BE2C (cell line): Measurements from ENCODE around the gene TARS2.

Source experiments
- DNase-seq: peaks from one replicate; pipeline ENCODE4 v3.0.0-alpha.2; 2020
- H3K27me3 ChIP-seq: fragments of 250-450 bp; sonication (Bioruptor Pico); 2 replicates; pipeline ENCODE4 v1.5.1; 2020; ENCODE audit warnings: mild to moderate bottlenecking
- H3K36me3 ChIP-seq: fragments of 250-450 bp; sonication (Bioruptor Pico); 2 replicates; pipeline ENCODE4 v1.5.1; 2020; ENCODE audit warnings: mild to moderate bottlenecking
- H3K4me1 ChIP-seq: fragments of 250-450 bp; sonication (Bioruptor Pico); 2 replicates; pipeline ENCODE4 v1.5.1; 2020
- H3K4me3 ChIP-seq: 2 replicates; pipeline ENCODE4 v1.5.1; 2011; ENCODE audit warnings: low read depth, low read length
- H3K9me3 ChIP-seq: fragments of 250-450 bp; sonication (Bioruptor Pico); 2 replicates; pipeline ENCODE4 v1.5.1; 2020
- TF ChIP-seq, protein P1 (sequence below): IDR thresholded peaks from 2 replicates; pipeline ENCODE4 v1.5.1; 2012; ENCODE audit warnings: mild to moderate bottlenecking, low read depth, low read length

TARS2 gene

DNA sequence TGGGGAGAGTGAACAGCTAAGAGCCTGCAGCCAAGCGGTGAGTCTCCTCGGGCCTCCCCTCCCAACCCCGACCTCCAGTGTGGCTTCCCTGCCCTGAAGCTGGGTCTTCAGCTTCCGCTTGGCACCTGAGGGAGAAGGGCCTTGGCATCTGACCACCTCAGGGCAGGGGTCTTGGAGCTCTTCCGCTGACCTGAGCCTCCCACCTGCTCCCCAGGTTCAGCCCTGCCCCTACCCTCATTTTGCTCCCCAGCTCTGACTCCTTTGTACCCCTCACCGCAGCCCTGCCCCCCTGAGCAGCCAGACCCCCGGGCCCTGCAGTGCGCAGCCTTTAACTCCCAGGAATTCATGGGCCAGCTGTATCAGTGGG lies 66.8 kb downstream of the TARS2 start:
- Histone ChIP-seq H3K4me3 (no peak overlapping the region), H3K27me3 (no peaks in the 10 kb centered on the region), H3K36me3 (no peaks in the 10 kb centered on the region), H3K4me1 (peaks cover 8% of the 10 kb centered on the region), H3K9me3 (no peaks in the 10 kb centered on the region)
- no peak for DNase-seq
- TF ChIP-seq, protein P1, sequence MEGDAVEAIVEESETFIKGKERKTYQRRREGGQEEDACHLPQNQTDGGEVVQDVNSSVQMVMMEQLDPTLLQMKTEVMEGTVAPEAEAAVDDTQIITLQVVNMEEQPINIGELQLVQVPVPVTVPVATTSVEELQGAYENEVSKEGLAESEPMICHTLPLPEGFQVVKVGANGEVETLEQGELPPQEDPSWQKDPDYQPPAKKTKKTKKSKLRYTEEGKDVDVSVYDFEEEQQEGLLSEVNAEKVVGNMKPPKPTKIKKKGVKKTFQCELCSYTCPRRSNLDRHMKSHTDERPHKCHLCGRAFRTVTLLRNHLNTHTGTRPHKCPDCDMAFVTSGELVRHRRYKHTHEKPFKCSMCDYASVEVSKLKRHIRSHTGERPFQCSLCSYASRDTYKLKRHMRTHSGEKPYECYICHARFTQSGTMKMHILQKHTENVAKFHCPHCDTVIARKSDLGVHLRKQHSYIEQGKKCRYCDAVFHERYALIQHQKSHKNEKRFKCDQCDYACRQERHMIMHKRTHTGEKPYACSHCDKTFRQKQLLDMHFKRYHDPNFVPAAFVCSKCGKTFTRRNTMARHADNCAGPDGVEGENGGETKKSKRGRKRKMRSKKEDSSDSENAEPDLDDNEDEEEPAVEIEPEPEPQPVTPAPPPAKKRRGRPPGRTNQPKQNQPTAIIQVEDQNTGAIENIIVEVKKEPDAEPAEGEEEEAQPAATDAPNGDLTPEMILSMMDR, result no peak

DNA sequence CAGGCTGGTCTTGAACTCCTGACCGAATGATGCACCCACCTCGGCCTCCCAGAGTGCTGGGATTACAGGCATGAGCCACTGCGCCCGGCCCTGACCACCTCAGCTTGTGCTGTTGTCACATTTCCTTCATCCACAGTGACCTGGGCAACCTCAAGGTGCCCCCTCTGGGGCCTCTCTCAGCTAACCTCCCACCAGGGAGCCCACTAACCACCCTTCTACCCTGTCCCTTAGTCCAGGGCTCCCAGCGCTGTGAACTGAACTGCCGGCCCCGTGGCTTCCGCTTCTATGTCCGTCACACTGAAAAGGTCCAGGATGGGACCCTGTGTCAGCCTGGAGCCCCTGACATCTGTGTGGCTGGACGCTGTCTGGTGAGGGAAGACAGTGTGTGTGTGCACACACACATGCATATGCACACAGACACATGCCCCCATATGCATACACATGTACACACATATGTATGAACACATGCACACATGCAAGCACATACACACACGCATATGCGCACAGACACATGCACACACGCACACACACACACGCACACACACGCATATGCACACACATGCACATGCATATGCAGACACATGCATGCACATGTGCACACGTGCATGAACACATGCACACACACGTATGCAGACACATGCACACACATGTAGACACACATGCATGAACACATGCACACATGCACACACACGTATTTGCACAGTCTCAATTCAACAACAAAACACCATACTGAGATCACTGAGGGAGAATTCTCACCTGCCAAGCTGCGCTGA lies 68.2 kb downstream of the TARS2 start:
- H3K27me3 ChIP-seq, result no peaks in the 10 kb centered on the region
- H3K36me3 ChIP-seq, result no peaks in the 10 kb centered on the region
- H3K4me3 ChIP-seq, result no peak overlapping the region
- no peaks in the 10 kb centered on the region for H3K9me3 ChIP-seq
- no peak for DNase-seq
- TF ChIP-seq, protein P1, result no peak
- peaks cover 8% of the 10 kb centered on the region for H3K4me1 ChIP-seq

- H3K4me1 ChIP-seq, result peaks cover 8% of the 10 kb centered on the region
- H3K27me3 ChIP-seq, result no peaks in the 10 kb centered on the region
- TF ChIP-seq, protein P1, result no peak
- H3K4me3 ChIP-seq, result no peak overlapping the region
- H3K36me3 ChIP-seq, result no peaks in the 10 kb centered on the region
- DNase-seq, result no peak
- H3K9me3 ChIP-seq, result no peaks in the 10 kb centered on the region
Measured at GRCh38 chr1:150555971-150556865, 69.0 kb downstream of the TARS2 start.

DNA sequence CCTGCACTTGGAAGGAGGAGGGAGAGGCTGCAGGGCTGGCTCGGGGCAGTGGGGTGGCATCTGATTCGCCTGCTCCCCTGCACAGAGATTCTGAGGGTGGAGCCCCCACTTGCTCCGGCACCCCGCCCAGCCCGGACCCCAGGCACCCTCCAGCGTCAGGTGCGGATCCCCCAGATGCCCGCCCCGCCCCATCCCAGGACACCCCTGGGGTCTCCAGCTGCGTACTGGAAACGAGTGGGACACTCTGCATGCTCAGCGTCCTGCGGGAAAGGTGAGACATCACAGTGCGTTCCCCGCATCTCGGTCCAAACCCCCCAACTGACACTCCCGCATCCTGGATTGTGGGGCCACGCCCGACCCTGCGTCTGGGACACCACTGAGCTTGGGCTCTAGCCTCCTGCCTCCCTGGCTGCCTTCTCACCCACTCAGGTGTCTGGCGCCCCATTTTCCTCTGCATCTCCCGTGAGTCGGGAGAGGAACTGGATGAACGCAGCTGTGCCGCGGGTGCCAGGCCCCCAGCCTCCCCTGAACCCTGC lies 69.9 kb downstream of the TARS2 start:
- Histone ChIP-seq H3K27me3 (no peaks in the 10 kb centered on the region), H3K9me3 (no peaks in the 10 kb centered on the region), H3K36me3 (no peaks in the 10 kb centered on the region), H3K4me1 (peaks cover 6% of the 10 kb centered on the region), H3K4me3 (no peak overlapping the region)
- TF ChIP-seq, protein P1, result no peak
- DNase-seq, result no peak
